Ramos (cell line): ENCODE measurements around the gene SEC31B.

Experiments
- in situ Hi-C: fragments of 300-500 bp; cut with MboI; formaldehyde crosslinking; loops from one replicate; pipeline ENCODE4 v1.14.3; 2022; ENCODE audit warnings: low sequenced_read_pairs; ENCODE audit not compliant: unreplicated experiment

SEC31B gene

DNA sequence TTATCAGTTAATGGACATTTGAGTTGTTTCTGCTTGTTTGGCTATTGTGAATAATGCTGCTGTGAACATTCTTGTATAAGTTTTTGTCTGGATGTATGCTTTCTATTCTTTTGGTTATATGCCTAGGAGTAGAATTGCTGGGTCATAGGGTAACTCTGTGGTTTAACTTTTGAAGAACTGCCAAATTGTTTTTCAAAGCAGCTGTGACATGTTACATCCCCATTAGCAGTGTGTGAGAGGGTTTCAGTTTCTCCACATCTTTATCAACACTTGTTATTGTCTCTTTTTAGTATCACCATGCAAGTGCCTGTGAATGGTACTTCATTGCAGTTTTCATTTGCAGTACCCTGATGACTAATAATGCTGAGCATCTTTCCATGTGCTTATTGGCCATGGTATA is 12.1 kb upstream of the SEC31B start:
- in situ Hi-C loops: no loop called here

GRCh38 chr10:100529475-100530298 is 10.0 kb upstream of the SEC31B start, which contains the start of gene NDUFB8:
Gene NDUFB8, minus strand, starts transcription at chr10:100529871. Its CDS starts 20 bp downstream, at chr10:100529851.
- in situ Hi-C loops: no loop called here

GRCh38 chr10:100528921-100529474 is 9.3 kb upstream of the SEC31B start:
- in situ Hi-C loops: no loop called here

DNA sequence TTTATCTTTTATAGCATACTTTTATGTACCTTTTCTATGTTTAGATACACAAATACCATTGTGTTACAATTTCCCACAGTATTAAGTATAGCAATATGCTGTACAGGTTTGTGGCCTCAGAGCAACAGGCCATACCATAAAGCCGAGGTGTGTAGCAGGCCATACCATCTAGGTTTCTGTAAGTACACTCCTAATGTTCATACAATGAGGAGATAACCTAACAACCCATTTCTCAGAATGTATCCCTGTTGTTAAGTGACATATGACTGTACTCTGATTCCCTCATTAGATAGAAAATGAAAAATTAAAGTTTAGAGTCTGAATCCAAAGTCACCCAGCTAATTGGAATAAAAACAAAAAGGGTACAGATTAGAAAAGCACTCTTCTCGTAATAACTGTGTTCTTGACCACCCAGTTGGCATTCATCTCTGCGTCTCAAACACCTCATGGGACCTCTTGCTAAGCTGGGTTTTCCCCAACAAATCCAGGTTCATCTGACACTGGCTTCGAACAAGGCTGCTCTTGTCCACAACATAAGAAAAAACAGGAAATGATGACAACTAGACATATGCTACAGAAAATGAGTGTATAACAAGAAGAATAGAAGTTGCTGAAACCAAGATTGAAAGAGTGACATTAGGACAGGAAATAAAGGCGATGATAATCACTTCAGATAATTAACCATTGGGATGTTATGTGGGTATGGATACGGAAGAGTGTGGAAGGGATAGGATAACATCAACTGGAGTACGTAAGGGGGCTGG is 8.6 kb upstream of the SEC31B start:
- in situ Hi-C loops: no loop called here

- in situ Hi-C loops: no loop called here
Observed at GRCh38 chr10:100524638-100525037, 5.0 kb upstream of the SEC31B start.

DNA sequence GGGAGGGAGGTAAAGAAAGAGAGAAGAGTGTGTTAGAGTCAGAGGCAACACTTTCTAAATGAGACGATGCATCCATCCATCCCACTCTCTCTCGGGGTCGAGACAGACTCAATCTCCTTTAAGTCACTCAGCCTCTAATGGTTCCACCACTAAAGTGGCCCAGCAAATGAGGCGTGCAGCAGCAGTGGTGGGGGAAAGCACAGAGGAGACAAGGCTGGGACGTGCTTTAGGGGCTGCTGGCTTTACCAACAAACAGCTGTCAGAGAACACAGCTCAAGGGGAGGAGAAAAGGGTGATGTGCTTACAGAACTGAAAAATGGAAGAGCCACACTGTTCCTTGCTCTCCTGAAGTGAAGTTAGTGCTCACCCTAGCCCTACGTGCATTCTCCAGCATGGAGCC is 4.5 kb upstream of the SEC31B start:
- in situ Hi-C loops: no loop called here

DNA sequence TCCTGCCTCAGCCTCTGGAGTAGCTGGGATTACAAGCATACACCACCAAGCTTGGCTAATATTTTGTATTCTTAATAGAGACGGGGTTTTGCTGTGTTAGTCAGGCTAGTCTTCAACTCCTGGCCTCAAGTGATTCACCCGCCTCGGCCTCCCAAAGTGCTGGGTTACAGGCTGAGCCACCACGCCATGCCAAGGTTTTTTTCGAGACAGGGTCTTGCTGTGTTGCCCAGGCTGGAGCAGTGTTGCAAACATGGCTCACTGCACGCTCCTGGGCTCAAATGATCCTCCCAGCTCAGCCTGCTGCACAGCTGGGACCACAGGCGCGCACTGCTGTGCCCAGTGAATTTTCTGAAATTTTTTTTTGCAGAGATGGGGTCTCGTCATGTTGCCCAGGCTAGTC is 3.3 kb upstream of the SEC31B start:
- in situ Hi-C loops: no loop called here

DNA sequence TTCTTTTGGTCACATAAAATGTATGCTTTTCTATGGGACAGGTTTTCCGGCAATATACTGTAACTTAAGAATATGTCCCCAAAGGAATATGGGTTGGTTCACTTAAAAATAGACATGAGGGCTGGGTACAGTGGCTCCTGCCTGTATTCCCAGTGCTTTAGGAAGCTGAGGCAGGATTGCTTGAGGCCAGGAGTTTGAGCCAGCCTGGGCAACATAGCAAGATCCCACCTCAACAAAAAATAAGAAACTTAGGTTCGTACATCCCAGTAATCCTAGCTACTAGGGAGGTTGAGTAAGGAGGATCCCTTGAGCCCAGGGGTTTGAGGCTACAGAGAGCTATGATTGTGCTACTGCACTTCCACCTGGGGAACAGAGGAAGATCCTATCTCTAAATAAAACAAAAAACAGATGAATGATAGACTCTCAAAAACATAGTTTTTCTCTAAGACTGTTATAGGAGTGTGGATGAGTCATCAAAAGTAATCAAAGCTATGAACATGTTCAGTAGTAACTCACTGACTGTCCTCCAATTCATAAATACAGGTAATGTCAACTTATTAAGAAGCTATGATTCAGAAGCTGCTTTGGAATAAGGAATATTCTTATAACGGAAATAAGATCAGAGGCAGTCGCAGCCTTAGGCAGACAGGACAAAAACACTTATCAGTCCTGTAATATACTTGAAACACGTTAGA is 2.6 kb upstream of the SEC31B start:
- in situ Hi-C loops: no loop called here

DNA sequence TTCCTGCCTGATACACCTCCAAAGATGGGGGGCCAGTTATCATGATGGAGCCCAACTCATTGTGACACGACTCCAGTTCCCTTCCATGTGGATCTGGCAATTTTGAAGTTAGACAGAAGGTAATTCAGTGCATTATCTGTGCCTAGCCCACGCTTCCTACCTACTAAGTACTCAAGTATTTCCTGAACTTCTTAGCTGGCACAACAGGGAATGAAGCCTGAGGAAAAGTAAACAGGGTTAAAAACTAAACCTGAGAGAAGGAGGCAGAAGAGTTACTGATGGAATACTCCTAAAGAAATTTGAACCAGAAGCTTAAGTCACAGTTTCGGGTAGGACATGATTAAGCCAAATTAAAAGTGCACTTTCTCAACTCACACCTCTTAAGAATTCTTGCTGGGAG is 1.1 kb upstream of the SEC31B start:
- in situ Hi-C loops: no loop called here

- in situ Hi-C loops: loop anchor here (10.0 kb wide), 1 partner anchor 184 kb away; the partner anchor contains the start of gene PKD2L1
Observed at GRCh38 chr10:100518761-100519241, 860 bp downstream of the SEC31B start.

DNA sequence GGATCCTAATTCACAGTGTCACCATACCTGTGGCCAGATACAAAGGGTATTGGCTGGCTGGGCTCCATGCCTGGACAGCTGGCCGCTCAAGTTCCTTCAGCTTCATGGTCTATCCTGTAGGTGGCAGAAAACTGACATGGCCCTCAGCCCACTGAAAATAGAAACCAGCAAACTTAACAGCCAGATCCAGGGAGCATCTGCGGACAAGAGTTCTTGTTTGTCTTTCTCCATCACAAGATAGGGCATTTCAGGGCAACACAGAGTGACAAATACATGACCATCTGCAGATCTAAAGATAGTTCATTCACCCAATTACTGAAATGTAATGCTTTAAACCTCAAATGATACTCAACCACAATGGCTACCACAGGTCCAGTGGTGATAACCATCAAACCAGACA is 2.8 kb downstream of the SEC31B start:
- in situ Hi-C loops: loop anchor here (10.0 kb wide), 1 partner anchor 182 kb away; the partner anchor contains the start of gene PKD2L1

DNA sequence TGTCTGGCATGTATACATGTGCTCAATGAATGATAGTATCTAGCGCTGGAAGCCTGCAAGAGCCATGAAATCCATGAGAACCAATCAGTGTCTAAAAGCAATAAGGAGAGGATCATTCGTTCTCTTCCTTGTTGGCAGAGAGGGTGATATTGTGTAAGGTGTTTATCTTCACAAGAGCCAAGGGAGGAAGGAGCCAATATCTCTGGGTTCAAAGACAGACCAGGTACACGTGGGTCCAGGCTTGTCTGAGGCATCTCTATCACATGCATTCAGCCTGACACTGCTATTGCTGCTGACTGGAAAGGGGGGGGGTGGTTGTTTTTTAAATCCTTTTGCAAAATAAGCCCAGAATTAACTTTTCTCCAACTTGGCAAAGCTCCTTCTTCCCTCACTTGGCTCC is 4.0 kb downstream of the SEC31B start:
- in situ Hi-C loops: loop anchor here (10.0 kb wide), 1 partner anchor 181 kb away; the partner anchor contains the start of gene PKD2L1

GRCh38 chr10:100510533-100511308 is 8.9 kb downstream of the SEC31B start:
- in situ Hi-C loops: loop anchor here (10.0 kb wide), 1 partner anchor 176 kb away; the partner anchor contains the start of gene PKD2L1

- in situ Hi-C loops: no loop called here
Observed at GRCh38 chr10:100509241-100509840, 10.3 kb downstream of the SEC31B start.

- in situ Hi-C loops: no loop called here
Observed at GRCh38 chr10:100508691-100509150, 10.9 kb downstream of the SEC31B start.

DNA sequence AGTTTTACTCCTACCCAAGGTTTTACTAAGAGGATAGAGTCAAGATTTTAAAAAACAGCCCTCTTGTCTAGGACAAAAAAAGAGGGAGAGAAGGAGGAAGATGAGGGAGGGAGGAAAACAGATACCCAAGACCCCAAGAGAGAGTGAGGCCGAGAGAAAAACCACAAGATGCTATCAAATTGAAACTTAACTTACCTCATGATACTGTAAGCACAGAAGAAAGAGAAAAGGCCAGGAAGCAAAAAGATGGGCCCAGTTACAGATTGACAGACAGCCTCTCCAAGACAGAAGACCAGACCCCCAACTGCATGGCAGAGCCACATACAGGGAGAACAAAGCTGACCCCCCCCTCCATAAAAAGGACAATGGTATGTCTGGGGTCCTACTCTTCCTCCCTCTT is 11.4 kb downstream of the SEC31B start:
- in situ Hi-C loops: no loop called here

- in situ Hi-C loops: no loop called here
Observed at GRCh38 chr10:100507357-100507732, 12.3 kb downstream of the SEC31B start.

DNA sequence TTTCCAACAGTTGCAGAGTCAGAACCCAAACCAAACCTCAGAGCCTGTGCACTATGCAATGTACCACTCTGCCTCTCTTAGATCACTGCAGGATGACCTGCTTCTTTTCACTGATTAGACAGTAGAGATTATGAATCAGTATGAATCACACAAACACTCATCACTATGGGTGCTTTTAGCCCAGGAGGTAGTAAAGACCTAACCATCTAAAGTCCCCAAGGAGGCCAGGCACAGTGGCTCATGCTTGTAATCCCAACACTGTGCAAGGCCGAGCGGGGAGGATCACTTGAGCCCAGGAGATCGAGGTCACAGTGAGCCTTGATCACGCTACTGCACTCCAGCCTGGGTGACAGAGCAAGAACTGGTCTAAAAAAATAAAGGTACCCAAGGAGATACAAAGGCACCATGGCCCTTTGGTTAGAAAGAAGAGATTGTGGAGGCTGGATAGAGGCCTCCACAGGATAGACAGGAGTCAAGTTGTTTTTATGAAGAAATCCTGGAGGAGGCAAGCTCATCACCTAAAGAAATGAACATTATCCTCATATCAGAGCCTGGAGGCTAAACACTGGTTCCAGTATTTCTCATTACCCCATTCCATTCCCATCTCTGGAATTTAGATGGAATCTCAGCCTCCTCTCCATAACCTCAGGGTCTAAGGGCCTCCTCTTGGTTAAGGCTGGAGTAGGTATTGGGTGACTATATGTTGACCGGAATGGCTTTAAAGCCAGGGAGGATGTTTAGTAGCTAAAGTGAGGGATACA is 12.9 kb downstream of the SEC31B start:
- in situ Hi-C loops: no loop called here
